DOHH2 (cell line): ENCODE measurements around the gene MDM4.

ENCODE experiments used
- CTCF ChIP-seq: fragments of 200-600 bp; sonication (generic); IDR thresholded peaks from one replicate; pipeline ENCODE4 v1.5.1; 2014; ENCODE audit warnings: antibody characterized with exemption, mild to moderate bottlenecking, low read depth, low read length; ENCODE audit not compliant: poor library complexity, severe bottlenecking
- EZH2phosphoT487 ChIP-seq: fragments of 200-600 bp; sonication (generic); IDR thresholded peaks from 2 replicates; pipeline ENCODE4 v1.6.1; 2017; ENCODE audit warnings: borderline replicate concordance, mild to moderate bottlenecking, antibody characterized with exemption, low read length, moderate library complexity, mixed read lengths

- TF ChIP-seq CTCF, result no peak
- no peak for TF ChIP-seq EZH2phosphoT487
Observed at GRCh38 chr1:204514828-204515227, 1.4 kb upstream of the MDM4 start.
